Brain pericyte (primary cell): ENCODE results near the gene TP53TG3F.
"Not testable (repeated sequence)": the region's sequence is repeated elsewhere in the genome, so short reads cannot be mapped to it uniquely, and the experiment has no call there.

Experiments
- DNase-seq: peaks from one replicate; pipeline ENCODE4 v3.0.0-alpha.2; 2012; ENCODE audit warnings: low read depth, low spot score

Gene TP53TG3F, protein sequence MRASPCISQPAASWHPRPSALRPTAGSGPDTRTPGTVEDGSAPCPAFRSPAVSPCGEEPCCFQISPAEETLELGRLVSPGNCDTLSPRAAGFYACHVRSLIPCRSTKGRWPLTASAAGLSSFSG

DNA sequence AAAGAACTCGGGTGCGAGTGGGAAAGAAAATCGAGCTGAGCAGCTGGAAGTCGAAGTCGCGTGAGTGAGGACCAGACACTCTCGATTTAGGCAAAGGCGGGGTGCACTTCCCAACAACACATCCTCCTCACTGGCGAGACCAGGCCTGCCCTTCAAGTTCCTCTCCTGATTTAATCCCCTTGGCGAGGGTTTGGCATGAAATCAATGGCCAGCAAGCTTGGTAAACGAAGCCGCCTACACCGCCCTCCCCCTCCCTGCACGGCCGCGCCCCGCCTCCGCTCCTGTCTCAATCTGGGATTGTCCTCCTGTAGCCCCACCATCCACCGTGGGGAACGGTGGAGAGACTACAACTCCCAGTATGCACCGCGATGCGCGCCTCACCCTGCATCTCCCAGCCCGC is at the start of gene TP53TG3F:
Gene TP53TG3F, plus strand, starts transcription at position 301 of the 400 bp plus-strand sequence. Its CDS starts 68 bp downstream, at position 369.
- not testable (repeated sequence) for DNase-seq

DNA sequence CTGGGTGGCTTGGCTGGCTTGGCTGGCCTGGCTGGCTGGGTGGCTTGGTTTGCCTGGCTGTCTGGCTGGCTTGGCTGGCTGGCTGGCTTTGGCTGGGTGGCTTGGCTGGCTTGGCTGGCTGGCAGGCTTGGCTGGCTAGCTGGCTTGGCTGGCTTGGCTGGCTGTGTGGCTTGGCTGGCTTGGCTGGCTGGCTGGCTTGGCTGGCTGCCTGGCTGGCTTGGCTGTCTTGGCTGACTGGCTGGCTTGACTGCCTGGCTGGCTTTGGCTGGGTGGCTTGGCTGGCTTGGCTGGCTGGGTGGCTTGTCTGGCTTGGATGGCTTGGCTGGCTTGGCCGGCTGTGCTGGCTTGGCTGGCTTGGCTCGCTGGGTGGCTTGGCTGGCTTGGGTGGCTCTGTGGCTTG is 32.2 kb downstream of the TP53TG3F start:
- not testable (repeated sequence) for DNase-seq

DNA sequence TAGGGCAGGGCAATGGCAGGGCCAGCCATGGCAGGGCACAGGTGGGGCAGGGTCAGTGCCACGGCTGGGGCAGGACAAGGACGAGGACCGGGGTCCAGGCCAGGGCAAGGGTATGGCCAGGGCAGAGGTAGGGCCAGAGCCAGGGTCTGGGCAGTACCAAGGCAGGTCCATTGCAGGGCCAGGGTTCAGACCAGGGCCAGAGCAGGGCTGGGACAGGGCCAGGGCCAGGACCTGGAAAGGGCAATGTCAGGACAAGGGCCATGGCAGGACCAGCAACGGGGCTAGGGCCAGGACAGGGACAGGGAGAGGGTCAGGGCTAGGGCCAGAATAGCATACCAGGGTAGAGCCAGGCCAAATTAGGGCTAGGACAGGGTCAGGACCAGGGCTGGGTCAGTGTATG is 47.8 kb downstream of the TP53TG3F start:
- not testable (repeated sequence) for DNase-seq

DNA sequence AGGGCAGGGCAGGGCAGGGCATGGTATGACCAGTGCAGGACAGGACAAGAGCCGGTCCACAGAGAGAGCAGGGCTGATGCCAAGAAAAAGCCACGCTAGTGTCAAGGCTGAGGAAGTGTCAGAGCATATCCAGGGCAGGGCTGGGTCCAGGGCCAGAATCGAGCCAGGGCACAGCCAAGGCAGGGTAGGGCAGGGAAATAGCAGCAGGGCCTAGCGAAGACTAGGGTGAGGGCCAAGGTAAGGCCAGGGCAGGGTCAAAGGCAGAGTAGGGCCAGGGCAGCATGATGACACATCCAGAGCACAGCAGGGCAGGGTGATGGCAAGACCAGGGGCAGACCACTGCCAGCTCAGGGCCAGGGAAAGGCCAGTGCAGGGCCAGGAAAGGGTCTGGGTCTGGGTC is 49.7 kb downstream of the TP53TG3F start:
- DNase-seq, result not testable (repeated sequence)

DNA sequence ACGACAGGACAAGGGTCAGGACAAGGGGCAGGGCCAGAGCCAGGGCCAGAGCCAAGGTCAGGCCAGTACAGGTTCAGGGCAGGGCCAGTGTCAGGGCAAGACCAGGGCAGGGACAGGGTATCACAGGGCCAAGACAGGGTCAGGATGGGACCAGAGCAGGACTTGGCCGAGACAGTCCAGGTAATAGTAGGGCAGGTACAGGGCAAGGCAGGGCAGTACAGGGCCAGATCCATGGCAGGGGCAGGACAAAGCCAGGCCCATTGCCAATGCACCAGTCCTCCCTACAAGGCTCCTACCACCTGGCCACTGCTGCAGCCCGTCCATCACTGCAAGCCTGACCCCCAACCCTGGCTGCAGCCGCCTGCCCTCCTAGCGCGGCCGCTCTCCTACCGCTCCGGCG is 50.5 kb downstream of the TP53TG3F start:
- DNase-seq, result not testable (repeated sequence)
